H1 (cell line): ENCODE results near the gene MYL9. TPM values are rescaled to one million over a fixed set of nuclear protein-coding genes. Genes with fewer than 3 reads are reported as not detected.

Source experiments
- CTCF ChIA-PET: fragments of 300-600 bp; sonication (Branson Sonifier 250); formaldehyde crosslinking; loops from one replicate; lab custom pipeline; 2021; ENCODE audit not compliant: partially characterized antibody; lab: Charles Lee
- POLR2A ChIA-PET: fragments of 300-600 bp; sonication (Branson Sonifier 250); formaldehyde crosslinking; loops from one replicate; lab custom pipeline; 2021; ENCODE audit warnings: inconsistent platforms; ENCODE audit not compliant: partially characterized antibody; lab: Charles Lee
- DNase-seq, 2 experiments: peaks; one replicate each; pipeline versions ENCODE4 v3.0.0 to v3.0.0-alpha.2; 2010 to 2022; ENCODE audit warnings: low spot score in 2 of 2, low read depth in 1 of 2, mixed read lengths in 1 of 2
- FAIRE-seq: peaks from 2 replicates; lab custom pipeline; 2011; peaks lifted over from hg19 to GRCh38; lab: Jason Lieb, UNC
- H2AFZ ChIP-seq: 2 replicates; pipeline ENCODE4 v1.8.1; 2012; ENCODE audit warnings: low read length, inconsistent platforms
- H2AK5ac ChIP-seq: 2 replicates; pipeline ENCODE4 v1.6.1; 2013; ENCODE audit warnings: low read depth, low read length
- H2BK120ac ChIP-seq: replicated peaks from 2 replicates; pipeline ENCODE3; 2013; ENCODE audit warnings: low read depth, low read length, inconsistent platforms
- H2BK12ac ChIP-seq: 2 replicates; pipeline ENCODE4 v1.6.1; 2013; ENCODE audit warnings: low read depth, low read length
- H2BK15ac ChIP-seq: 2 replicates; pipeline ENCODE4 v1.6.1; 2013; ENCODE audit warnings: low read length
- H2BK20ac ChIP-seq: 2 replicates; pipeline ENCODE4 v1.6.1; 2013; ENCODE audit warnings: low read length
- H2BK5ac ChIP-seq: 2 replicates; pipeline ENCODE4 v1.6.1; 2013; ENCODE audit warnings: low read depth, low read length
- H3K14ac ChIP-seq: 2 replicates; pipeline ENCODE4 v1.6.1; 2013; ENCODE audit warnings: inconsistent platforms; ENCODE audit not compliant: insufficient read length
- H3K18ac ChIP-seq: 2 replicates; pipeline ENCODE4 v1.6.1; 2013; ENCODE audit warnings: low read length; ENCODE audit errors: extremely low read depth
- H3K23ac ChIP-seq: 2 replicates; pipeline ENCODE4 v1.6.1; 2013; ENCODE audit warnings: inconsistent platforms; ENCODE audit not compliant: insufficient read length
- H3K23me2 ChIP-seq: 2 replicates; pipeline ENCODE4 v1.6.1; 2013; ENCODE audit warnings: low read depth, low read length
- H3K27ac ChIP-seq: 2 replicates; pipeline ENCODE4 v1.6.1; 2011; ENCODE audit warnings: low read depth, low read length, inconsistent platforms
- H3K27me3 ChIP-seq, 4 experiments: replicated peaks in 1 of 4; 1 replicate in 1 of 4; 2 replicates in 3 of 4; pipeline versions ENCODE4 v1.6.1 to v1.8.1; 2011 to 2013; ENCODE audit warnings: low read length in 3 of 4, mild to moderate bottlenecking in 3 of 4, inconsistent platforms in 2 of 4, mixed read lengths in 2 of 4, moderate library complexity in 1 of 4; ENCODE audit not compliant: control insufficient read depth in 3 of 4, insufficient read depth in 3 of 4; ENCODE audit errors: extremely low read depth in 1 of 4
- H3K36me3 ChIP-seq, 4 experiments: 2 replicates each; pipeline versions ENCODE4 v1.6.1 to v1.8.1; 2011 to 2013; ENCODE audit warnings: mild to moderate bottlenecking in 4 of 4, low read length in 3 of 4, moderate library complexity in 2 of 4, control low read depth in 1 of 4, inconsistent platforms in 1 of 4; ENCODE audit not compliant: insufficient read depth in 4 of 4, control insufficient read depth in 2 of 4
- H3K4ac ChIP-seq: replicated peaks from 2 replicates; pipeline ENCODE3; 2013; ENCODE audit warnings: low read length, low read depth, mixed read lengths, inconsistent platforms; ENCODE audit not compliant: insufficient read length
- H3K4me1 ChIP-seq, 4 experiments: replicated peaks in 1 of 4; 1 replicate in 1 of 4; 2 replicates in 3 of 4; pipeline versions ENCODE4 v1.6.1 to v1.8.1; 2011 to 2013; ENCODE audit warnings: low read length in 3 of 4, inconsistent platforms in 2 of 4, mixed read lengths in 1 of 4; ENCODE audit not compliant: insufficient read depth in 4 of 4, control insufficient read depth in 3 of 4
- H3K4me2 ChIP-seq, 2 experiments: 2 replicates each; pipeline versions ENCODE4 v1.6.1 to v1.8.1; 2011 to 2013; ENCODE audit warnings: low read depth in 2 of 2, low read length in 2 of 2, control low read depth in 1 of 2, inconsistent platforms in 1 of 2, mild to moderate bottlenecking in 1 of 2; ENCODE audit not compliant: insufficient read depth in 1 of 2
- H3K4me3 ChIP-seq, 4 experiments: fragments of 200-600, 300-600 bp in 1 of 4; sonication (generic), shearing (Covaris generic), sonication (Bioruptor Twin) in 1 of 4; 2 replicates each; pipeline versions ENCODE4 v1.5.1 to v1.8.1; 2011 to 2016; ENCODE audit warnings: low read length in 4 of 4, low read depth in 3 of 4, control low read depth in 2 of 4, inconsistent platforms in 2 of 4, mild to moderate bottlenecking in 2 of 4, mixed read lengths in 1 of 4, moderate library complexity in 1 of 4; ENCODE audit not compliant: insufficient read depth in 2 of 4; ENCODE audit errors: extremely low read depth in 1 of 4
- H3K56ac ChIP-seq: replicated peaks from 2 replicates; pipeline ENCODE3; 2013; ENCODE audit warnings: low read depth, mild to moderate bottlenecking, mixed read lengths, low read length, inconsistent platforms; ENCODE audit not compliant: insufficient read length
- H3K79me1 ChIP-seq: 2 replicates; pipeline ENCODE4 v1.6.1; 2013; ENCODE audit warnings: low read depth, low read length, control low read depth
- H3K79me2 ChIP-seq, 2 experiments: 2 replicates each; pipeline versions ENCODE4 v1.6.1 to v1.8.1; 2012 to 2013; ENCODE audit warnings: low read length in 2 of 2, mild to moderate bottlenecking in 2 of 2, inconsistent platforms in 1 of 2; ENCODE audit not compliant: insufficient read depth in 2 of 2, control insufficient read depth in 1 of 2
- H3K9ac ChIP-seq, 4 experiments: replicated peaks in 1 of 4; 1 replicate in 1 of 4; 2 replicates in 3 of 4; pipeline versions ENCODE4 v1.6.1 to v1.8.1; 2011 to 2013; ENCODE audit warnings: low read depth in 3 of 4, low read length in 3 of 4, control low read depth in 2 of 4, mild to moderate bottlenecking in 2 of 4, moderate library complexity in 2 of 4, inconsistent platforms in 1 of 4; ENCODE audit errors: extremely low read depth in 1 of 4
- H3K9me3 ChIP-seq, 2 experiments: 2 replicates each; pipeline versions ENCODE4 v1.6.1 to v1.8.1; 2012 to 2013; ENCODE audit warnings: mild to moderate bottlenecking in 2 of 2, moderate library complexity in 2 of 2, control low read depth in 1 of 2, inconsistent platforms in 1 of 2, low read depth in 1 of 2, low read length in 1 of 2, mixed read lengths in 1 of 2; ENCODE audit not compliant: insufficient read depth in 2 of 2
- H4K20me1 ChIP-seq, 2 experiments: replicated peaks in 1 of 2; 2 replicates each; pipeline versions ENCODE3 to v1.8.1; 2011 to 2013; ENCODE audit warnings: inconsistent platforms in 2 of 2, low read length in 2 of 2, mild to moderate bottlenecking in 1 of 2; ENCODE audit not compliant: insufficient read depth in 2 of 2, control insufficient read depth in 1 of 2
- H4K5ac ChIP-seq: 2 replicates; pipeline ENCODE4 v1.6.1; 2013; ENCODE audit warnings: low read length, low read depth, mixed read lengths, inconsistent platforms; ENCODE audit not compliant: insufficient read length
- H4K8ac ChIP-seq: 2 replicates; pipeline ENCODE4 v1.8.0; 2013; ENCODE audit warnings: mild to moderate bottlenecking, moderate library complexity, low read length, inconsistent platforms; ENCODE audit not compliant: insufficient read depth; ENCODE audit errors: extremely low read depth
- H4K91ac ChIP-seq: replicated peaks from 2 replicates; pipeline ENCODE3; 2013; ENCODE audit warnings: low read length, mixed read lengths, inconsistent platforms; ENCODE audit not compliant: insufficient read length
- ATF3 ChIP-seq: IDR thresholded peaks from 2 replicates; pipeline ENCODE4 v1.6.1; 2011; ENCODE audit warnings: low read depth, mild to moderate bottlenecking, low read length; ENCODE audit not compliant: insufficient read depth
- CEBPB ChIP-seq: IDR thresholded peaks from 2 replicates; pipeline ENCODE4 v1.6.1; 2012; ENCODE audit warnings: low read depth, low read length
- RFX5 ChIP-seq: IDR thresholded peaks from 2 replicates; pipeline ENCODE4 v1.6.1; 2011; ENCODE audit warnings: low read depth, low read length, improper control_type of control experiment, borderline replicate concordance
- SAP30 ChIP-seq: fragments of 300-600 bp; sonication (generic); IDR thresholded peaks from 2 replicates; pipeline ENCODE4 v1.7.1; 2012; ENCODE audit warnings: low read length, moderate library complexity, mild to moderate bottlenecking, inconsistent platforms; ENCODE audit not compliant: insufficient read depth, insufficient replicate concordance
- SIRT6 ChIP-seq: IDR thresholded peaks from one replicate; pipeline ENCODE4 v1.7.1; 2012; ENCODE audit warnings: low read length, inconsistent platforms
- SIX5 ChIP-seq: IDR thresholded peaks from 2 replicates; pipeline ENCODE4 v1.6.1; 2011; ENCODE audit warnings: mild to moderate bottlenecking, low read depth, low read length
- SP4 ChIP-seq: IDR thresholded peaks from 2 replicates; pipeline ENCODE4 v1.6.1; 2012; ENCODE audit warnings: low read length, inconsistent platforms
- TBP ChIP-seq: IDR thresholded peaks from 2 replicates; pipeline ENCODE4 v1.6.1; 2011; ENCODE audit warnings: low read depth, low read length, improper control_type of control experiment
- ZNF274 ChIP-seq: IDR thresholded peaks from 2 replicates; pipeline ENCODE4 v1.7.0; 2012; ENCODE audit warnings: low read length, borderline replicate concordance; ENCODE audit errors: extremely low read depth
- WGBS, 2 experiments: shearing (Covaris generic) in 1 of 2; methylation state at CpG; one replicate each; pipeline versions ENCODE4 v1.1.6 to v1.1.7; 2013 to 2015; ENCODE audit warnings: low lambda C conversion rate in 2 of 2, mixed read lengths in 2 of 2, inconsistent platforms in 1 of 2, low coverage in 1 of 2, missing lambda C conversion rate in 1 of 2; ENCODE audit not compliant: insufficient replicate concordance in 2 of 2, insufficient coverage in 1 of 2, insufficient read length in 1 of 2; ENCODE audit errors: extremely low coverage in 1 of 2, missing lambda C conversion rate in 1 of 2; 5-methylcytosine and 5-hydroxymethylcytosine counted together
- polyA plus RNA-seq, 7 experiments: library from polyadenylated mRNA; depleted of rRNA in 3 of 7; stranded (reverse) in 5 of 7; unstranded in 2 of 7; fragments of >200 nt in 5 of 7; fragments of 200-250 nt in 2 of 7; gene quantifications; 1 replicate in 5 of 7; 2 replicates in 1 of 7; 4 replicates in 1 of 7; pipeline versions ENCODE4 v1.2.1 to v1.2.3, GENCODE V29; 2011 to 2013; ENCODE audit warnings: missing spikeins in 2 of 7, mixed read lengths in 2 of 7
- total RNA-seq: library from RNA; stranded (reverse); fragmentation: NEBNext Ultra II Directional; extraction: Animal tissue kit (Norgen Biotek cat#: 25700); gene quantifications from 2 replicates; pipeline ENCODE4 v1.2.1, GENCODE V29; 2021

The MYL9 gene
- total and polyA plus RNA-seq, 2 of the 8 experiments (the other 6 are each of a cell fraction or from before 2014, with no cell fraction given), result 26.8 to 193 TPM

GRCh38 chr20:36542516-36543183 lies 1.3 kb downstream of the MYL9 start:
- peaks cover 9% of the 10 kb centered on the region; the same call in 1 of the 2 replicates for H3K23me2 ChIP-seq
- no peaks in the 10 kb centered on the region; a peak in 1 of 8 replicates for H3K36me3 ChIP-seq
- peaks cover 0 to 14% of the 10 kb centered on the region in 2 experiments; a peak in 1 of 4 replicates for H3K79me2 ChIP-seq
- H3K9me3 ChIP-seq, result no peaks in the 10 kb centered on the region
- no peak overlapping the region for H2AFZ ChIP-seq
- H4K20me1 ChIP-seq, result peaks cover 4 to 10% of the 10 kb centered on the region in 2 experiments
- no peak overlapping the region for H2BK120ac ChIP-seq
- H3K4me1 ChIP-seq, result peaks cover 0 to 24% (median 19%) of the 10 kb centered on the region in 4 experiments; a peak in 6 of 7 replicates
- peaks cover 10% of the 10 kb centered on the region for H3K79me1 ChIP-seq
- CTCF ChIA-PET, result interaction anchor here (0.7 to 3.7 kb wide), 22 partner anchors 9 to 103 kb away, joined by 3 to 18 read pairs (median 4); partner anchors contain the start of gene TGIF2
- TF ChIP-seq SIRT6 (no peak), SIX5 (no peak), ZNF274 (no peak), CEBPB (no peak), ATF3 (no peak), TBP (no peak), SAP30 (no peak), RFX5 (no peak), SP4 (no peak)
- H3K4me2 ChIP-seq, result peak overlapping the region; percentile 49 to 86
- no peak for DNase-seq
- H4K5ac ChIP-seq, result no peak overlapping the region
- H3K9ac ChIP-seq, result no peak overlapping the region
- H3K14ac ChIP-seq, result no peak overlapping the region
- no peak overlapping the region for H3K23ac ChIP-seq
- H4K91ac ChIP-seq, result no peak overlapping the region
- no peaks in the 10 kb centered on the region for H3K27me3 ChIP-seq
- POLR2A ChIA-PET, result interaction anchor here (0.8 to 1.3 kb wide), 6 partner anchors 8 to 42 kb away, joined by 3 to 4 read pairs (median 3); partner anchors contain the start of gene TGIF2
- peak overlapping the region; percentile 60; the same call in 1 of the 2 replicates for H2AK5ac ChIP-seq
- H2BK20ac ChIP-seq, result no peak overlapping the region
- H3K27ac ChIP-seq, result no peak overlapping the region
- no peak overlapping the region for H3K18ac ChIP-seq
- 0 out of 2 replicates have a peak overlapping the region, but pooled peaks have one; percentile 37 for H2BK15ac ChIP-seq
- peak overlapping the region in 2 of 4 experiments; percentile 5 to 88; a peak in 4 of 8 replicates for H3K4me3 ChIP-seq
- peak overlapping the region; percentile 77; the same call in 1 of the 2 replicates for H2BK5ac ChIP-seq
- H4K8ac ChIP-seq, result no peak overlapping the region; the same call in 1 of the 2 replicates
- 87% methylated on average over 10 of the region's 10 CpGs; no CpG with 5 or more reads in 1 of the 2 experiments for WGBS, 2 experiments
- no peak overlapping the region for H3K4ac ChIP-seq
- no peak for FAIRE-seq
- no peak overlapping the region for H2BK12ac ChIP-seq
- no peak overlapping the region for H3K56ac ChIP-seq
